GM18502 (cell line): ENCODE measurements around the gene IQUB.
"Not testable (repeated sequence)": the region's sequence is repeated elsewhere in the genome, so short reads cannot be mapped to it uniquely, and the experiment has no call there.

Source experiments
- ATAC-seq: cut with Tn5 transposase; IDR thresholded peaks from one replicate; pipeline ENCODE4 v1.9.1; 2021; ENCODE audit warnings: mild to moderate bottlenecking; ENCODE audit not compliant: unreplicated experiment, poor library complexity

Gene IQUB

GRCh38 chr7:123498031-123498430, 36.4 kb downstream of the IQUB start:
- ATAC-seq, result no peak

- peak; percentile 67 for ATAC-seq
Observed at GRCh38 chr7:123494193-123494796, 40.1 kb downstream of the IQUB start.

GRCh38 chr7:123492485-123492884, 41.9 kb downstream of the IQUB start:
- peak; percentile 83 for ATAC-seq

- ATAC-seq, result no peak
Observed at GRCh38 chr7:123485721-123486120, 48.7 kb downstream of the IQUB start.

GRCh38 chr7:123485187-123485586, 49.2 kb downstream of the IQUB start:
- ATAC-seq, result no peak

GRCh38 chr7:123484199-123484598, 50.2 kb downstream of the IQUB start:
- no peak for ATAC-seq

GRCh38 chr7:123480107-123480506, 54.3 kb downstream of the IQUB start:
- ATAC-seq, result no peak

- not testable (repeated sequence) for ATAC-seq
Observed at GRCh38 chr7:123478056-123478455, 56.3 kb downstream of the IQUB start.

- no peak for ATAC-seq
Observed at GRCh38 chr7:123472750-123473445, 61.5 kb downstream of the IQUB start.

GRCh38 chr7:123472327-123472726, 62.1 kb downstream of the IQUB start:
- no peak for ATAC-seq

- no peak for ATAC-seq
Observed at GRCh38 chr7:123468303-123468702, 66.1 kb downstream of the IQUB start.

- ATAC-seq, result no peak
Observed at GRCh38 chr7:123463890-123464289, 70.5 kb downstream of the IQUB start.

GRCh38 chr7:123460616-123461015, 73.8 kb downstream of the IQUB start:
- ATAC-seq, result no peak

GRCh38 chr7:123455965-123456470, 78.4 kb downstream of the IQUB start:
- no peak for ATAC-seq

GRCh38 chr7:123440101-123440548, 94.3 kb downstream of the IQUB start:
- ATAC-seq, result no peak

- ATAC-seq, result no peak
Observed at GRCh38 chr7:123439191-123439590, 95.2 kb downstream of the IQUB start.

- ATAC-seq, result no peak
Observed at GRCh38 chr7:123437447-123437995, 96.9 kb downstream of the IQUB start.

GRCh38 chr7:123435080-123435700, 99.2 kb downstream of the IQUB start:
- ATAC-seq, result no peak

GRCh38 chr7:123433665-123434064, 100.7 kb downstream of the IQUB start:
- no peak for ATAC-seq

- no peak for ATAC-seq
Observed at GRCh38 chr7:123432601-123433000, 101.8 kb downstream of the IQUB start.

GRCh38 chr7:123431075-123431614, 103.2 kb downstream of the IQUB start:
- ATAC-seq, result no peak
